Thoracic aorta (tissue), 2 donors: ENCODE results near the gene P2RX1. TPM values are rescaled to one million over a fixed set of nuclear protein-coding genes. Genes with fewer than 3 reads are reported as not detected.

ENCODE experiments used
- ATAC-seq: fragments of 150-250 bp; one replicate; pipeline ENCODE4 v1.8.0; 2017; ENCODE audit warnings: low read depth; ENCODE audit not compliant: insufficient number of reproducible peaks, low FRiP score
- DNase-seq: peaks from one replicate; pipeline ENCODE4 v3.0.0-alpha.2; 2020; ENCODE audit warnings: low spot score
- H3K27ac ChIP-seq, 2 donors: fragments of 200-600 bp; sonication (generic); 1 replicate in 1 of 2; 2 replicates in 1 of 2; pipeline ENCODE4 v1.5.1; 2016; ENCODE audit warnings: mild to moderate bottlenecking in 2 of 2, moderate library complexity in 2 of 2
- H3K27me3 ChIP-seq: fragments of 200-600 bp; sonication (generic); replicated peaks from 2 replicates; pipeline ENCODE4 v1.6.0; 2016; ENCODE audit warnings: mild to moderate bottlenecking; ENCODE audit not compliant: insufficient read depth
- H3K36me3 ChIP-seq: fragments of 200-600 bp; sonication (generic); one replicate; pipeline ENCODE4 v1.5.1; 2016
- H3K4me1 ChIP-seq, 2 donors: fragments of 200-600 bp; sonication (generic); 1 replicate in 1 of 2; 2 replicates in 1 of 2; pipeline versions ENCODE4 v1.5.1 to v1.6.0; 2016; ENCODE audit warnings: low read depth in 2 of 2, mild to moderate bottlenecking in 1 of 2; ENCODE audit not compliant: control insufficient read depth in 1 of 2
- H3K4me3 ChIP-seq: fragments of 200-600 bp; sonication (generic); 2 replicates; pipeline ENCODE4 v1.5.1; 2016; ENCODE audit warnings: mild to moderate bottlenecking
- H3K9me3 ChIP-seq: fragments of 200-600 bp; sonication (generic); 2 replicates; pipeline ENCODE4 v1.5.1; 2016
- total RNA-seq, 2 donors: library from RNA; depleted of rRNA; stranded (reverse); fragments of >200 nt; gene quantifications; one replicate each; pipeline versions ENCODE4 v1.1.0 to v1.2.3, GENCODE V29; 2016
- TF ChIP-seq, protein P1 (sequence below): fragments of 200-600 bp; sonication (generic); IDR thresholded peaks from one replicate; pipeline ENCODE4 v1.5.1; 2019; ENCODE audit warnings: antibody characterized with exemption

Gene P2RX1
- total RNA-seq, 2 donors from 2014 or later, result 0.63 to 7.3 TPM

- no peaks in the 10 kb centered on the region for H3K27me3 ChIP-seq
- H3K9me3 ChIP-seq, result no peaks in the 10 kb centered on the region
- DNase-seq (no peak), ATAC-seq (no peak)
- H3K36me3 ChIP-seq, result no peaks in the 10 kb centered on the region
- peak overlapping the region in 1 of 2 donors; percentile 35 for H3K27ac ChIP-seq
- TF ChIP-seq, protein P1, sequence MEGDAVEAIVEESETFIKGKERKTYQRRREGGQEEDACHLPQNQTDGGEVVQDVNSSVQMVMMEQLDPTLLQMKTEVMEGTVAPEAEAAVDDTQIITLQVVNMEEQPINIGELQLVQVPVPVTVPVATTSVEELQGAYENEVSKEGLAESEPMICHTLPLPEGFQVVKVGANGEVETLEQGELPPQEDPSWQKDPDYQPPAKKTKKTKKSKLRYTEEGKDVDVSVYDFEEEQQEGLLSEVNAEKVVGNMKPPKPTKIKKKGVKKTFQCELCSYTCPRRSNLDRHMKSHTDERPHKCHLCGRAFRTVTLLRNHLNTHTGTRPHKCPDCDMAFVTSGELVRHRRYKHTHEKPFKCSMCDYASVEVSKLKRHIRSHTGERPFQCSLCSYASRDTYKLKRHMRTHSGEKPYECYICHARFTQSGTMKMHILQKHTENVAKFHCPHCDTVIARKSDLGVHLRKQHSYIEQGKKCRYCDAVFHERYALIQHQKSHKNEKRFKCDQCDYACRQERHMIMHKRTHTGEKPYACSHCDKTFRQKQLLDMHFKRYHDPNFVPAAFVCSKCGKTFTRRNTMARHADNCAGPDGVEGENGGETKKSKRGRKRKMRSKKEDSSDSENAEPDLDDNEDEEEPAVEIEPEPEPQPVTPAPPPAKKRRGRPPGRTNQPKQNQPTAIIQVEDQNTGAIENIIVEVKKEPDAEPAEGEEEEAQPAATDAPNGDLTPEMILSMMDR, result no peak
- no peak overlapping the region for H3K4me3 ChIP-seq
- H3K4me1 ChIP-seq, result peaks cover 19 to 45% of the 10 kb centered on the region in 2 donors
Observed at GRCh38 chr17:3887394-3887793, 28.9 kb downstream of the P2RX1 start.

DNA sequence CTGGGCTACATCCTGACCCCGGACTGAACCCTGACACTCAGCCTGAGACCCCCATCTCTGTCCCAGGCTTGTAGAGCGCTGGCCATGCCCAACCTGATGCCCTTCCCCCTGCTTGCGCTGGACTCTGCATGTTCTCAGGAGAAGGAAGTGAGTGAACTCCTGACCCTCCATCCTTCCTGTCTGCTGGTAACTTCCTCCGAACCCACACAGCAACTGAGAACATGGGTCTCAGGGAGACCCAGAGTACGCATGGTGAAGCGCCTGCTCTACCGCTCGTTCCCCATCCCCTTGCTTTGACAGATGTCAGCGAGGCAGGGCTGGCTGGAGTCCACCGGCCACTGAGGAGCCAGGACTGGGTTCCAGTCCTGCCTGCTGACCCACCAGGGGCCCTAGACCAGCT, 29.5 kb downstream of the P2RX1 start:
- H3K4me3 ChIP-seq, result peak overlapping the region; percentile 22
- TF ChIP-seq, protein P1, result no peak
- no peak for ATAC-seq
- H3K36me3 ChIP-seq, result no peaks in the 10 kb centered on the region
- H3K4me1 ChIP-seq, result peaks cover 19 to 39% of the 10 kb centered on the region in 2 donors
- no peaks in the 10 kb centered on the region for H3K27me3 ChIP-seq
- peak overlapping the region in 1 of 2 donors; percentile 35 for H3K27ac ChIP-seq
- no peak for DNase-seq
- no peaks in the 10 kb centered on the region for H3K9me3 ChIP-seq

GRCh38 chr17:3885970-3886369, 30.3 kb downstream of the P2RX1 start:
- Histone ChIP-seq H3K36me3 (no peaks in the 10 kb centered on the region), H3K27ac (no peak overlapping the region), H3K9me3 (no peaks in the 10 kb centered on the region), H3K27me3 (no peaks in the 10 kb centered on the region), H3K4me1 (peaks cover 13 to 31% of the 10 kb centered on the region in 2 donors), H3K4me3 (no peak overlapping the region)
- DNase-seq (no peak), ATAC-seq (no peak)
- TF ChIP-seq, protein P1, result no peak

GRCh38 chr17:3885271-3885670, 31.0 kb downstream of the P2RX1 start:
- no peaks in the 10 kb centered on the region for H3K36me3 ChIP-seq
- H3K27me3 ChIP-seq, result no peaks in the 10 kb centered on the region
- no peak for DNase-seq
- H3K4me1 ChIP-seq, result peaks cover 6 to 24% of the 10 kb centered on the region in 2 donors
- H3K9me3 ChIP-seq, result no peaks in the 10 kb centered on the region
- no peak overlapping the region for H3K27ac ChIP-seq
- no peak overlapping the region for H3K4me3 ChIP-seq
- no peak for ATAC-seq
- TF ChIP-seq, protein P1, result no peak

GRCh38 chr17:3884188-3884587, 32.1 kb downstream of the P2RX1 start:
- ATAC-seq (no peak), DNase-seq (no peak)
- TF ChIP-seq, protein P1, result no peak
- Histone ChIP-seq H3K27me3 (no peaks in the 10 kb centered on the region), H3K27ac (no peak overlapping the region), H3K9me3 (no peaks in the 10 kb centered on the region), H3K4me3 (no peak overlapping the region), H3K4me1 (peaks cover 0 to 19% of the 10 kb centered on the region in 2 donors), H3K36me3 (no peaks in the 10 kb centered on the region)
